ENCODE results near the gene UBL4B.

The UBL4B gene

GRCh38 chr1:110150330-110151174, 38.3 kb downstream of the UBL4B start, which contains the start of gene SLC6A17:
SLC6A17 (plus strand) TSS chr1:110150494; CDS start chr1:110166930, 16,436 bp downstream.
- Histone ChIP-seq H3K79me2 (ENCODE audit: low read length) (no peaks in the 10 kb centered on the region), H3K9me3 (ENCODE audit: insufficient read depth, low read length) (no peaks in the 10 kb centered on the region), H3K27me3 (ENCODE audit: low read depth, low read length) (peaks cover 9% of the 10 kb centered on the region; the same call in 1 of the 2 replicates), H2AFZ (ENCODE audit: low read depth, low read length) (no peak within 1 kb of the TSS), H3K9ac (ENCODE audit: low read length) (no peak within 1 kb of the TSS), H4K20me1 (ENCODE audit: insufficient read depth, low read length) (no peaks in the 10 kb centered on the region), H3K27ac (ENCODE audit: low read length) (no peak within 1 kb of the TSS), H3K4me2 (ENCODE audit: low read length) (no peak within 1 kb of the TSS), H3K36me3 (replicated peaks; ENCODE audit: low read depth, low read length) (no peaks in the 10 kb centered on the region), H3K4me1 (ENCODE audit: low read length) (no peaks in the 10 kb centered on the region), H3K4me3 (ENCODE audit: low read length) (no peak within 1 kb of the TSS)
- TF ChIP-seq CTCF (IDR thresholded peaks at IDR 0.05; ENCODE audit: low read depth, low read length) (no peak), EZH2phosphoT487 (IDR thresholded peaks at IDR 0.05; ENCODE audit: low read depth) (no peak)

DNA sequence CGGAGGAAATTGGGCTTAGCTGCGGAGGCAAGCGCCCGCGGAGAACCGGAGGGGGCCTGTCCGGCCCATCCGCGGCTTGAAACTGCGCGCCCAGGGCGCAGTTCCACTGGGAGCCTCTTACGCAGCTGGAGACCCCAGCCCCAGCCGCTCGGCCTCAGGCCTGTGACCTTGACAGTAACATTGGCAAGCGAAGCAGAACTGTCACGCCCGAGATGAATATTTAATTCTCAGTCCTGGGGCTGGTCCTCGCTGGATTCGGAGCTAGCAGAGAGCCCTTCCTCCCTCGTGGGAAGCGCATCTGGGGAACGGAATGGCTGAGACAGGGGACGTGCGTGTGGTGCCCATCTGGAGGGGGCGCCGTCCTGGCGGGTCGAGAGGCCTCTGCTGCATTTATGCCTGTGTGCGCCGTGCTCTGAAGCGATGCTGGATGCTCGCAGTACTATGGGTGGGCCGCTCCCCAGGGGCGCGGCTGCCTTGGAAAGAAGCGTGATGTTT, 39.0 kb downstream of the UBL4B start:
- no peak overlapping the region for H3K9ac ChIP-seq (ENCODE audit: low read length)
- no peak overlapping the region for H3K4me3 ChIP-seq (ENCODE audit: low read length)
- H3K27me3 ChIP-seq (ENCODE audit: low read depth, low read length), result peaks cover 9% of the 10 kb centered on the region; the same call in 1 of the 2 replicates
- no peaks in the 10 kb centered on the region for H4K20me1 ChIP-seq (ENCODE audit: insufficient read depth, low read length)
- H3K79me2 ChIP-seq (ENCODE audit: low read length), result no peaks in the 10 kb centered on the region
- TF ChIP-seq CTCF (IDR thresholded peaks at IDR 0.05; ENCODE audit: low read depth, low read length) (no peak), EZH2phosphoT487 (IDR thresholded peaks at IDR 0.05; ENCODE audit: low read depth) (no peak)
- no peak overlapping the region for H3K27ac ChIP-seq (ENCODE audit: low read length)
- H3K9me3 ChIP-seq (ENCODE audit: insufficient read depth, low read length), result no peaks in the 10 kb centered on the region
- H3K4me2 ChIP-seq (ENCODE audit: low read length), result no peak overlapping the region
- H2AFZ ChIP-seq (ENCODE audit: low read depth, low read length), result no peak overlapping the region
- H3K4me1 ChIP-seq (ENCODE audit: low read length), result no peaks in the 10 kb centered on the region
- H3K36me3 ChIP-seq (replicated peaks; ENCODE audit: low read depth, low read length), result no peaks in the 10 kb centered on the region

DNA sequence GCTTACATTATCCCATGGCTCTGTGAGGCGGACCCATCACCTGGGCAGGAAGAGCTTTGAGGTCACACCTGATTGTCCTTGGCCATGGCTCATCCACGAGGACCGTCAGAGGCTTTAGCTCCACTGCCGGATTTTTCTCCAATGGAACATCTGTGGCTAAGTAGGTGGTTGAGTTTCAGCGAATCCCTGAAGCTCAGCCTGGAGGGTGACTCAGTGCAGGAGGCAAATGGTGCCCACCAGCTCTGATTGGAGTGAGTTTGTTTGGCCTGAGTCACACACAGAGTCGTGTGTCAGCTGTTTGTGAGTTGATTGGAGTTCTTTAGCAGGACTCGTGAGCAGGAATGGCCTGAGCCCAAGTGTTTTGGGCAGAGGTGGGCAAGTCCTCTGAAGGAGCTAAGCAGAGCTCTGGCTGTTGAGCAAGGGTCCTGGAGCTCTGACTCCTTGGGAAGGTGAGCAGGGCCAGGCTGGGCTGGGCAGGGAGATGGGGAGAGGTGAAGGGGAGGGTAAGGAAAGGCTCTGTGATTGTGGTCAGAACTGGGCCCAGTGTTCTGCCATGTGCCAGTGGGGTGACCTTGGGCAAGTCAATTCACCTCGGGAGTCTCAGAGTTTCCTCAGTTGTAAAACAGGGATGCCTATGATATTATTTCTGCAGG, 40.0 kb downstream of the UBL4B start:
- peaks cover 8% of the 10 kb centered on the region; the same call in 1 of the 2 replicates for H3K27me3 ChIP-seq (ENCODE audit: low read depth, low read length)
- no peak overlapping the region for H3K27ac ChIP-seq (ENCODE audit: low read length)
- H2AFZ ChIP-seq (ENCODE audit: low read depth, low read length), result no peak overlapping the region
- no peaks in the 10 kb centered on the region for H3K36me3 ChIP-seq (replicated peaks; ENCODE audit: low read depth, low read length)
- H3K4me1 ChIP-seq (ENCODE audit: low read length), result no peaks in the 10 kb centered on the region
- H3K9ac ChIP-seq (ENCODE audit: low read length), result no peak overlapping the region
- H3K4me2 ChIP-seq (ENCODE audit: low read length), result no peak overlapping the region
- H3K9me3 ChIP-seq (ENCODE audit: insufficient read depth, low read length), result no peaks in the 10 kb centered on the region
- no peaks in the 10 kb centered on the region for H4K20me1 ChIP-seq (ENCODE audit: insufficient read depth, low read length)
- H3K79me2 ChIP-seq (ENCODE audit: low read length), result no peaks in the 10 kb centered on the region
- TF ChIP-seq EZH2phosphoT487 (IDR thresholded peaks at IDR 0.05; ENCODE audit: low read depth), result no peak
- no peak for TF ChIP-seq CTCF (IDR thresholded peaks at IDR 0.05; ENCODE audit: low read depth, low read length)
- H3K4me3 ChIP-seq (ENCODE audit: low read length), result no peak overlapping the region

DNA sequence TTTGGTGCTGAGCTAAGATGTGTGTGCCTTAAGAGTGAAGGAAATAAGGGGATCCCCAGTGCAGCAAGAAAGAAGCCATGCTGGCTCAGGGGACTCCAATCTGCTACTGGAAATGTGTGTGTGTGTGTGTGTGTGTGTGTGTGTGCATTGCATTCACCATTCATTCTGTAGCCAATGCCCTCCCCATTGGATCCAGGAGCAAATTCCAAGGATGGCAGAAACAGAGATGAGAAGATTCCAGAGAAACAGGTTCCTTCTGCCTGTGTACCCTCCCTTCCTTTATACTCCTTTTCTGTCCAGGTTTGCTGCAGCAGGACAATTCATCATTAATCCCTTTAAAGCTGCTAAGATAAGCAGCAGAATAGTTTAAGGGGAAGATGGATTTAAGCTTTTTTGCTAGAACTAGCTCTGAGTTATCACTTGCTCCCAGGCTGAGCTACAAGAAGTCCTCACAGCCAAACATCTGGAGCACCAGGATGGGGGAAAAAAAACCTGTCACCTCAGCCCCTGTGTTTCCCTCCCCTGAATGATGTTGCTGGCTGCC, 41.2 kb downstream of the UBL4B start:
- Histone ChIP-seq H3K4me3 (ENCODE audit: low read length) (no peak overlapping the region), H3K79me2 (ENCODE audit: low read length) (no peaks in the 10 kb centered on the region), H4K20me1 (ENCODE audit: insufficient read depth, low read length) (no peaks in the 10 kb centered on the region), H3K27me3 (ENCODE audit: low read depth, low read length) (no peaks in the 10 kb centered on the region), H3K9me3 (ENCODE audit: insufficient read depth, low read length) (no peaks in the 10 kb centered on the region), H3K9ac (ENCODE audit: low read length) (no peak overlapping the region), H3K4me2 (ENCODE audit: low read length) (no peak overlapping the region), H3K27ac (ENCODE audit: low read length) (no peak overlapping the region), H3K36me3 (replicated peaks; ENCODE audit: low read depth, low read length) (no peaks in the 10 kb centered on the region), H3K4me1 (ENCODE audit: low read length) (no peaks in the 10 kb centered on the region), H2AFZ (ENCODE audit: low read depth, low read length) (no peak overlapping the region)
- TF ChIP-seq EZH2phosphoT487 (IDR thresholded peaks at IDR 0.05; ENCODE audit: low read depth) (no peak), CTCF (IDR thresholded peaks at IDR 0.05; ENCODE audit: low read depth, low read length) (no peak)
